ENCODE measurements around the gene PRKCQ.

DNA sequence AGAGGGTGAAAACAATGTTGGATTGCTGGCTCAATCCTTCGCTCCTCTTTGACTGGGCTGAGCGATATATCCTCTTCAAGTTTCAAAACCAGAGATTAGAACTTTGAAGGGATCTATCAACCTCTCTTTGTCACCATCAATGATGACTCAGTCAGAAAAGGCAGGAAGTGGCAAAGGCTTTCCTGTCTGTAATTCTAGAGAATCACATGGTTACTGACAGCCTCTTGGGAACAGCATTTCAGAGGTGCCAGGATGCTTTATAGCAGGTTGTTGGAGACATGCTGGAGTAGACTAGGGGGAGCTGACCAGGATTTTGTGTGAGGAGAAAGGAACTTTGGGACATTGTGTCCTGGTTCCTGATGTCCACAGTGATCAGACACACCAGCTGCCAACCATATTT is 81.3 kb downstream of the PRKCQ start:
- no peak for TF ChIP-seq POLR2A (IDR thresholded peaks at IDR 0.05)
- TF ChIP-seq, protein P1, sequence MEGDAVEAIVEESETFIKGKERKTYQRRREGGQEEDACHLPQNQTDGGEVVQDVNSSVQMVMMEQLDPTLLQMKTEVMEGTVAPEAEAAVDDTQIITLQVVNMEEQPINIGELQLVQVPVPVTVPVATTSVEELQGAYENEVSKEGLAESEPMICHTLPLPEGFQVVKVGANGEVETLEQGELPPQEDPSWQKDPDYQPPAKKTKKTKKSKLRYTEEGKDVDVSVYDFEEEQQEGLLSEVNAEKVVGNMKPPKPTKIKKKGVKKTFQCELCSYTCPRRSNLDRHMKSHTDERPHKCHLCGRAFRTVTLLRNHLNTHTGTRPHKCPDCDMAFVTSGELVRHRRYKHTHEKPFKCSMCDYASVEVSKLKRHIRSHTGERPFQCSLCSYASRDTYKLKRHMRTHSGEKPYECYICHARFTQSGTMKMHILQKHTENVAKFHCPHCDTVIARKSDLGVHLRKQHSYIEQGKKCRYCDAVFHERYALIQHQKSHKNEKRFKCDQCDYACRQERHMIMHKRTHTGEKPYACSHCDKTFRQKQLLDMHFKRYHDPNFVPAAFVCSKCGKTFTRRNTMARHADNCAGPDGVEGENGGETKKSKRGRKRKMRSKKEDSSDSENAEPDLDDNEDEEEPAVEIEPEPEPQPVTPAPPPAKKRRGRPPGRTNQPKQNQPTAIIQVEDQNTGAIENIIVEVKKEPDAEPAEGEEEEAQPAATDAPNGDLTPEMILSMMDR (IDR thresholded peaks at IDR 0.05) = no peak

Data from testis (tissue), 2 donors.